ENCODE data around the gene RPL28. TPM values are rescaled to one million over a fixed set of nuclear protein-coding genes. Genes with fewer than 3 reads are reported as not detected.
A peak's percentile ranks its signal among the peaks of the same experiment; 100 is the strongest.
"Not testable (repeated sequence)": the region's sequence is repeated elsewhere in the genome, so short reads cannot be mapped to it uniquely, and the experiment has no call there.

Gene RPL28
- total and polyA plus RNA-seq, 4 donors: 116 to 535 (median 164) TPM

DNA sequence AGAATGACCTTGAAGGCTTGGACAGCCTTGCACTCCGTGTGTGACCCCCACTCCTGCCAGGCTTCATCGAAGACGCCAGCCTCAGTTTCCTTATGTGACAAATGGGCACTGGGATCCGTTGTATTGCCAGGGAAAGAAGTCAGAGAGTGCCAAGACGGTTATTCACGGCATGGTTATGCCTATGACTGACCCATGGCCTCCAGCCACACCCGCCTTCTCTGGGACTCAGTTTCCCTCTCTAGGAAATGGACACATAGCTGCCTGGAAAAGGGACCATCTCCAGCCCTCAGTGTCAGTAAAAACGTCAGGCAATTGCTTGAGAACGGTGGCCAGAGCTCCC lies 22.8 kb downstream of the RPL28 start:
- Histone ChIP-seq H3K36me3 (ENCODE audit: control insufficient read depth in 4 of 4, insufficient read depth in 3 of 4, low read depth in 1 of 4, low read length in 3 of 4) (peaks cover 0 to 4% (median 2%) of the 10 kb centered on the region in 4 donors), H3K4me1 (ENCODE audit: control insufficient read depth in 4 of 4, insufficient read depth in 4 of 4, low read length in 3 of 4) (peaks cover 0 to 4% (median 2%) of the 10 kb centered on the region in 4 donors), H3K27me3 (ENCODE audit: control insufficient read depth in 4 of 4, insufficient read depth in 4 of 4, low read length in 3 of 4) (no peaks in the 10 kb centered on the region), H3K9ac (ENCODE audit: low read depth in 1 of 2, low read length in 2 of 2) (no peak overlapping the region), H3K4me3 (ENCODE audit: low read depth in 1 of 3, low read length in 3 of 3) (peak overlapping the region; percentile 2 to 49 (median 24)), H3K9me3 (ENCODE audit: control insufficient read depth in 4 of 4, low read length in 3 of 4) (no peaks in the 10 kb centered on the region), H3K27ac (ENCODE audit: low read depth in 1 of 2, low read length in 2 of 2) (peak overlapping the region; percentile 62 to 96)
- WGBS: 69% methylated on average over 9 of the region's 9 CpGs
- no peak for DNase-seq (ENCODE audit: low spot score)
- TF ChIP-seq ATF3 (IDR thresholded peaks at IDR 0.05): no peak
- peak in 1 of 2 donors; percentile 3 for TF ChIP-seq RXRA (IDR thresholded peaks at IDR 0.05)

DNA sequence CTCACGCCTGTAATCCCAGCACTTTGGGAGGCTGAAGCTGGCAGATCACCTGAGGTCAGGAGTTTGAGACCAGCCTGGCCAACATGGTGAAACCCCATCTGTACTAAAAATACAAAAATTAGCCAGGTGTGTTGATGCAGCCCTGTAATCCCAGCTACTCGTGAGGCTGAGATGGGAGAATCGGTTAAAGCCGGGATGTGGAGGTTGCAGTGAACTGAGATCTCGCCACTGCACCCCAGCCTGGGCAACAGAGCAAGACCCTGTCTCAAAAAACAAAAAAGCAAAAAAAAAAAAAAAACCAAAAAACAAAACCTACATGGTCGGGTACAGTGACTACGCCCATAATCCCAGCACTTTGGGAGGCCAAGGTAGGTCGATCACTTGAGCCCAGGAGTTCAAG lies 23.4 kb downstream of the RPL28 start:
- not testable (repeated sequence) for H3K9ac ChIP-seq (ENCODE audit: low read depth in 1 of 2, low read length in 2 of 2); H3K36me3 ChIP-seq (ENCODE audit: control insufficient read depth in 4 of 4, insufficient read depth in 3 of 4, low read depth in 1 of 4, low read length in 3 of 4); H3K9me3 ChIP-seq (ENCODE audit: control insufficient read depth in 4 of 4, low read length in 3 of 4); H3K4me3 ChIP-seq (ENCODE audit: low read depth in 1 of 3, low read length in 3 of 3); H3K4me1 ChIP-seq (ENCODE audit: control insufficient read depth in 4 of 4, insufficient read depth in 4 of 4, low read length in 3 of 4); H3K27ac ChIP-seq (ENCODE audit: low read depth in 1 of 2, low read length in 2 of 2); DNase-seq (ENCODE audit: low spot score); H3K27me3 ChIP-seq (ENCODE audit: control insufficient read depth in 4 of 4, insufficient read depth in 4 of 4, low read length in 3 of 4)
- WGBS: 96% methylated on average over 8 of the region's 8 CpGs

- TF ChIP-seq NR2F2 (IDR thresholded peaks at IDR 0.05): no peak
- WGBS: 89% methylated on average over 2 of the region's 2 CpGs
- H3K9ac ChIP-seq (ENCODE audit: low read depth in 1 of 2, low read length in 2 of 2): no peak overlapping the region
- H3K4me1 ChIP-seq (ENCODE audit: control insufficient read depth in 4 of 4, insufficient read depth in 4 of 4, low read length in 3 of 4): peaks cover 0 to 4% (median 2%) of the 10 kb centered on the region in 4 donors
- peaks cover 0 to 2% (median 0%) of the 10 kb centered on the region in 4 donors for H3K36me3 ChIP-seq (ENCODE audit: control insufficient read depth in 4 of 4, insufficient read depth in 3 of 4, low read depth in 1 of 4, low read length in 3 of 4)
- no peak overlapping the region for H3K4me3 ChIP-seq (ENCODE audit: low read depth in 1 of 3, low read length in 3 of 3)
- H3K27me3 ChIP-seq (ENCODE audit: control insufficient read depth in 4 of 4, insufficient read depth in 4 of 4, low read length in 3 of 4): no peaks in the 10 kb centered on the region
- H3K9me3 ChIP-seq (ENCODE audit: control insufficient read depth in 4 of 4, low read length in 3 of 4): no peaks in the 10 kb centered on the region
- H3K27ac ChIP-seq (ENCODE audit: low read depth in 1 of 2, low read length in 2 of 2): no peak overlapping the region
- DNase-seq (ENCODE audit: low spot score): no peak
Observed at GRCh38 chr19:55410168-55410567, 24.4 kb downstream of the RPL28 start.

GRCh38 chr19:55418185-55418584 lies 32.5 kb downstream of the RPL28 start:
- Histone ChIP-seq H3K4me1 (ENCODE audit: control insufficient read depth in 4 of 4, insufficient read depth in 4 of 4, low read length in 3 of 4) (no peaks in the 10 kb centered on the region), H3K27ac (ENCODE audit: low read depth in 1 of 2, low read length in 2 of 2) (no peak overlapping the region), H3K27me3 (ENCODE audit: control insufficient read depth in 4 of 4, insufficient read depth in 4 of 4, low read length in 3 of 4) (no peaks in the 10 kb centered on the region), H3K9me3 (ENCODE audit: control insufficient read depth in 4 of 4, low read length in 3 of 4) (no peaks in the 10 kb centered on the region), H3K4me3 (ENCODE audit: low read depth in 1 of 3, low read length in 3 of 3) (no peak overlapping the region), H3K9ac (ENCODE audit: low read depth in 1 of 2, low read length in 2 of 2) (no peak overlapping the region), H3K36me3 (ENCODE audit: control insufficient read depth in 4 of 4, insufficient read depth in 3 of 4, low read depth in 1 of 4, low read length in 3 of 4) (no peaks in the 10 kb centered on the region)
- peak; percentile 62 for DNase-seq (ENCODE audit: low spot score)
- TF ChIP-seq REST (IDR thresholded peaks at IDR 0.05) (no peak), JUND (IDR thresholded peaks at IDR 0.05) (no peak), RAD21 (IDR thresholded peaks at IDR 0.05) (peak; percentile 92 to 96), GABPA (IDR thresholded peaks at IDR 0.05 in 1 of 2, conservative IDR thresholded peaks at IDR 0.05 in 1 of 2) (no peak), HNF4A (conservative IDR thresholded peaks at IDR 0.05) (no peak), CTCF (IDR thresholded peaks at IDR 0.05; ENCODE audit: low read depth, low read length, missing input control) (peak; percentile 78)
- WGBS: 15% methylated on average over 7 of the region's 7 CpGs

Measured in liver (tissue), 9 donors.